Thoracic aorta (tissue), 2 donors: ENCODE data around the gene FFAR3. TPM values are rescaled to one million over a fixed set of nuclear protein-coding genes. Genes with fewer than 3 reads are reported as not detected.

ENCODE experiments used
- ATAC-seq: fragments of 150-250 bp; one replicate; pipeline ENCODE4 v1.8.0; 2017; ENCODE audit warnings: low read depth; ENCODE audit not compliant: insufficient number of reproducible peaks, low FRiP score
- DNase-seq: peaks from one replicate; pipeline ENCODE4 v3.0.0-alpha.2; 2020; ENCODE audit warnings: low spot score
- H3K27ac ChIP-seq, 2 donors: fragments of 200-600 bp; sonication (generic); 1 replicate in 1 of 2; 2 replicates in 1 of 2; pipeline ENCODE4 v1.5.1; 2016; ENCODE audit warnings: mild to moderate bottlenecking in 2 of 2, moderate library complexity in 2 of 2
- H3K27me3 ChIP-seq: fragments of 200-600 bp; sonication (generic); replicated peaks from 2 replicates; pipeline ENCODE4 v1.6.0; 2016; ENCODE audit warnings: mild to moderate bottlenecking; ENCODE audit not compliant: insufficient read depth
- H3K36me3 ChIP-seq: fragments of 200-600 bp; sonication (generic); one replicate; pipeline ENCODE4 v1.5.1; 2016
- H3K4me1 ChIP-seq, 2 donors: fragments of 200-600 bp; sonication (generic); 1 replicate in 1 of 2; 2 replicates in 1 of 2; pipeline versions ENCODE4 v1.5.1 to v1.6.0; 2016; ENCODE audit warnings: low read depth in 2 of 2, mild to moderate bottlenecking in 1 of 2; ENCODE audit not compliant: control insufficient read depth in 1 of 2
- H3K4me3 ChIP-seq: fragments of 200-600 bp; sonication (generic); 2 replicates; pipeline ENCODE4 v1.5.1; 2016; ENCODE audit warnings: mild to moderate bottlenecking
- H3K9me3 ChIP-seq: fragments of 200-600 bp; sonication (generic); 2 replicates; pipeline ENCODE4 v1.5.1; 2016
- CTCF ChIP-seq: fragments of 200-600 bp; sonication (generic); IDR thresholded peaks from one replicate; pipeline ENCODE4 v1.5.1; 2019; ENCODE audit warnings: antibody characterized with exemption
- total RNA-seq, 2 donors: library from RNA; depleted of rRNA; stranded (reverse); fragments of >200 nt; gene quantifications; one replicate each; pipeline versions ENCODE4 v1.1.0 to v1.2.3, GENCODE V29; 2016

FFAR3 gene
- total RNA-seq, 2 donors from 2014 or later, result not detected

GRCh38 chr19:35380450-35381124 is 22.3 kb downstream of the FFAR3 start:
- no peaks in the 10 kb centered on the region for H3K9me3 ChIP-seq
- DNase-seq, result no peak
- no peak for TF ChIP-seq CTCF
- no peak overlapping the region for H3K4me3 ChIP-seq
- no peaks in the 10 kb centered on the region for H3K36me3 ChIP-seq
- H3K4me1 ChIP-seq, result no peaks in the 10 kb centered on the region
- H3K27me3 ChIP-seq, result no peaks in the 10 kb centered on the region
- H3K27ac ChIP-seq, result no peak overlapping the region
- ATAC-seq, result no peak

GRCh38 chr19:35381318-35381717 is 23.1 kb downstream of the FFAR3 start:
- TF ChIP-seq CTCF, result no peak
- Histone ChIP-seq H3K9me3 (no peaks in the 10 kb centered on the region), H3K36me3 (no peaks in the 10 kb centered on the region), H3K27ac (no peak overlapping the region), H3K27me3 (no peaks in the 10 kb centered on the region), H3K4me1 (no peaks in the 10 kb centered on the region), H3K4me3 (no peak overlapping the region)
- ATAC-seq (no peak), DNase-seq (no peak)

GRCh38 chr19:35381926-35382325 is 23.7 kb downstream of the FFAR3 start:
- H3K27ac ChIP-seq, result no peak overlapping the region
- no peaks in the 10 kb centered on the region for H3K4me1 ChIP-seq
- ATAC-seq (no peak), DNase-seq (no peak)
- no peaks in the 10 kb centered on the region for H3K9me3 ChIP-seq
- H3K27me3 ChIP-seq, result no peaks in the 10 kb centered on the region
- H3K36me3 ChIP-seq, result no peaks in the 10 kb centered on the region
- H3K4me3 ChIP-seq, result no peak overlapping the region
- no peak for TF ChIP-seq CTCF

- H3K27ac ChIP-seq, result no peak overlapping the region
- H3K9me3 ChIP-seq, result no peaks in the 10 kb centered on the region
- TF ChIP-seq CTCF, result no peak
- H3K27me3 ChIP-seq, result no peaks in the 10 kb centered on the region
- no peaks in the 10 kb centered on the region for H3K4me1 ChIP-seq
- H3K4me3 ChIP-seq, result no peak overlapping the region
- DNase-seq, result no peak
- ATAC-seq, result no peak
- H3K36me3 ChIP-seq, result no peaks in the 10 kb centered on the region
Measured at GRCh38 chr19:35383536-35383935, 25.3 kb downstream of the FFAR3 start.

- H3K27me3 ChIP-seq, result no peaks in the 10 kb centered on the region
- no peak overlapping the region for H3K4me3 ChIP-seq
- H3K9me3 ChIP-seq, result no peaks in the 10 kb centered on the region
- ATAC-seq, result no peak
- H3K36me3 ChIP-seq, result no peaks in the 10 kb centered on the region
- no peak for DNase-seq
- H3K27ac ChIP-seq, result no peak overlapping the region
- TF ChIP-seq CTCF, result no peak
- H3K4me1 ChIP-seq, result no peaks in the 10 kb centered on the region
Measured at GRCh38 chr19:35388277-35389054, 30.2 kb downstream of the FFAR3 start.
